GM18858 (cell line): ENCODE results near the gene ABCA13.

ENCODE experiments used
- ATAC-seq: cut with Tn5 transposase; IDR thresholded peaks from one replicate; pipeline ENCODE4 v1.9.1; 2021; ENCODE audit not compliant: unreplicated experiment

The ABCA13 gene

GRCh38 chr7:48505051-48505450, 333.8 kb downstream of the ABCA13 start:
- ATAC-seq, result no peak

- no peak for ATAC-seq
Observed at GRCh38 chr7:48505466-48505865, 334.2 kb downstream of the ABCA13 start.

- no peak for ATAC-seq
Observed at GRCh38 chr7:48506569-48506968, 335.3 kb downstream of the ABCA13 start.

- no peak for ATAC-seq
Observed at GRCh38 chr7:48511080-48511479, 339.8 kb downstream of the ABCA13 start.

GRCh38 chr7:48512892-48513291, 341.6 kb downstream of the ABCA13 start:
- no peak for ATAC-seq

- no peak for ATAC-seq
Observed at GRCh38 chr7:48515171-48515570, 343.9 kb downstream of the ABCA13 start.

- no peak for ATAC-seq
Observed at GRCh38 chr7:48518092-48518491, 346.8 kb downstream of the ABCA13 start.

GRCh38 chr7:48522692-48523091, 351.4 kb downstream of the ABCA13 start:
- no peak for ATAC-seq

- no peak for ATAC-seq
Observed at GRCh38 chr7:48525736-48526732, 354.8 kb downstream of the ABCA13 start.

GRCh38 chr7:48528646-48529045, 357.4 kb downstream of the ABCA13 start:
- no peak for ATAC-seq

GRCh38 chr7:48537561-48537960, 366.3 kb downstream of the ABCA13 start:
- ATAC-seq, result no peak

- no peak for ATAC-seq
Observed at GRCh38 chr7:48540746-48541145, 369.5 kb downstream of the ABCA13 start.

GRCh38 chr7:48548667-48549066, 377.4 kb downstream of the ABCA13 start:
- ATAC-seq, result no peak

GRCh38 chr7:48551652-48552051, 380.4 kb downstream of the ABCA13 start:
- no peak for ATAC-seq

GRCh38 chr7:48563334-48563733, 392.1 kb downstream of the ABCA13 start:
- no peak for ATAC-seq

GRCh38 chr7:48575516-48575915, 404.3 kb downstream of the ABCA13 start:
- no peak for ATAC-seq

- no peak for ATAC-seq
Observed at GRCh38 chr7:48587475-48587874, 416.2 kb downstream of the ABCA13 start.

- ATAC-seq, result no peak
Observed at GRCh38 chr7:48594349-48594748, 423.1 kb downstream of the ABCA13 start.

- ATAC-seq, result no peak
Observed at GRCh38 chr7:48595756-48596155, 424.5 kb downstream of the ABCA13 start.

GRCh38 chr7:48610705-48611104, 439.4 kb downstream of the ABCA13 start:
- ATAC-seq, result no peak

- no peak for ATAC-seq
Observed at GRCh38 chr7:48611993-48612392, 440.7 kb downstream of the ABCA13 start.

GRCh38 chr7:48617508-48617907, 446.2 kb downstream of the ABCA13 start:
- ATAC-seq, result no peak

- ATAC-seq, result no peak
Observed at GRCh38 chr7:48617993-48618392, 446.7 kb downstream of the ABCA13 start.
